ENCODE results near the gene ZNF653. TPM values are rescaled to one million over a fixed set of nuclear protein-coding genes. Genes with fewer than 3 reads are reported as not detected.

The ZNF653 gene
- total RNA-seq, 1 experiment from 2014 or later: 14.2 TPM

DNA sequence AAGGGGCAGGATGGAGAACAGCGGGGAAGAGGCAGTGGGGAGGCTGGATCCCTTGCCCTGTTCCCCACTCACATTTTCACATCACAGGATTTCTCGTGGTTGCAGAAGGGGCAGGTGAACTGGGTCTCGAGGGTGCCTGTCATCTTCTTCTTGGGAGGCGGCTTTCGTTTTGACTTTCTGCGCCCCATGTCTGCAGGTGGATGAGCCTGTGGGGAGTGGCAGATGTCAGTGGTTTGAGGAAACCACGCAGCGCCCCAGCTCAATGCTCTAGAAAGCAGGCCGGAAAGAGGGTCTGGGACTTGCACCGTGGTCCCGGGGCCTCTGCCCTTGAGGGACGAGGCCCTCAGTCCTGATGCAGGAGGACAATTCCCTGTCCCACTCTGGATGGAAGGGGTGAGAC lies 48.5 kb upstream of the ZNF653 start:
- Histone ChIP-seq H3K79me2 (ENCODE audit: low read length) (peaks cover 40% of the 10 kb centered on the region), H4K20me1 (ENCODE audit: low read length) (peaks cover 23% of the 10 kb centered on the region; the same call in 1 of the 2 replicates), H2AFZ (ENCODE audit: low read length) (no peak overlapping the region), H3K4me2 (ENCODE audit: low read length) (no peak overlapping the region), H3K27me3 (ENCODE audit: low read length) (no peaks in the 10 kb centered on the region), H3K9me2 (replicated peaks; ENCODE audit: low read length) (no peaks in the 10 kb centered on the region), H3K36me3 (ENCODE audit: low read depth, low read length) (peaks cover 27% of the 10 kb centered on the region; the same call in 1 of the 2 replicates), H3K27ac (ENCODE audit: low read length) (no peak overlapping the region), H3K4me1 (ENCODE audit: insufficient read depth, low read length) (peaks cover 6% of the 10 kb centered on the region; the same call in 1 of the 2 replicates), H3K4me3 (ENCODE audit: low read length) (no peak overlapping the region), H3K9me3 (ENCODE audit: low read length) (no peaks in the 10 kb centered on the region), H3K9ac (ENCODE audit: low read length) (no peak overlapping the region), H3F3A (ENCODE audit: low read length, unreplicated experiment) (no peaks in the 10 kb centered on the region)
- intact Hi-C loops (cut with micrococcal nuclease): no loop called here
- no TSS peak for BruUV-seq (replicated peaks)
- POLR2A ChIA-PET (ENCODE audit: unreplicated experiment): no interaction called here
- DNase-seq: no peak
- no peak for TF ChIP-seq EZH2 (IDR thresholded peaks at IDR 0.05; ENCODE audit: low read length, unreplicated experiment)
- TF ChIP-seq, protein P1, sequence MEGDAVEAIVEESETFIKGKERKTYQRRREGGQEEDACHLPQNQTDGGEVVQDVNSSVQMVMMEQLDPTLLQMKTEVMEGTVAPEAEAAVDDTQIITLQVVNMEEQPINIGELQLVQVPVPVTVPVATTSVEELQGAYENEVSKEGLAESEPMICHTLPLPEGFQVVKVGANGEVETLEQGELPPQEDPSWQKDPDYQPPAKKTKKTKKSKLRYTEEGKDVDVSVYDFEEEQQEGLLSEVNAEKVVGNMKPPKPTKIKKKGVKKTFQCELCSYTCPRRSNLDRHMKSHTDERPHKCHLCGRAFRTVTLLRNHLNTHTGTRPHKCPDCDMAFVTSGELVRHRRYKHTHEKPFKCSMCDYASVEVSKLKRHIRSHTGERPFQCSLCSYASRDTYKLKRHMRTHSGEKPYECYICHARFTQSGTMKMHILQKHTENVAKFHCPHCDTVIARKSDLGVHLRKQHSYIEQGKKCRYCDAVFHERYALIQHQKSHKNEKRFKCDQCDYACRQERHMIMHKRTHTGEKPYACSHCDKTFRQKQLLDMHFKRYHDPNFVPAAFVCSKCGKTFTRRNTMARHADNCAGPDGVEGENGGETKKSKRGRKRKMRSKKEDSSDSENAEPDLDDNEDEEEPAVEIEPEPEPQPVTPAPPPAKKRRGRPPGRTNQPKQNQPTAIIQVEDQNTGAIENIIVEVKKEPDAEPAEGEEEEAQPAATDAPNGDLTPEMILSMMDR (conservative IDR thresholded peaks at IDR 0.05; ENCODE audit: low read depth, low read length): no peak
- no peak for TF ChIP-seq EZH2phosphoT487 (IDR thresholded peaks at IDR 0.05; ENCODE audit: borderline replicate concordance, low read length)
- no peak for ATAC-seq
- CTCF ChIA-PET: no interaction called here

- H3K36me3 ChIP-seq (ENCODE audit: low read depth, low read length): peaks cover 27% of the 10 kb centered on the region; the same call in 1 of the 2 replicates
These were observed 47.2 kb upstream of the ZNF653 start for GRCh38 chr19:11552666-11553372.

More at GRCh38 chr19:11552666-11553372, 47.2 kb upstream of the ZNF653 start:
- ATAC-seq: no peak
- BruUV-seq (replicated peaks): no TSS peak
- Histone ChIP-seq H3K4me1 (ENCODE audit: insufficient read depth, low read length) (peaks cover 6% of the 10 kb centered on the region; the same call in 1 of the 2 replicates), H3K4me2 (ENCODE audit: low read length) (no peak overlapping the region), H3K9ac (ENCODE audit: low read length) (no peak overlapping the region), H3K9me3 (ENCODE audit: low read length) (no peaks in the 10 kb centered on the region), H3K4me3 (ENCODE audit: low read length) (no peak overlapping the region), H3K79me2 (ENCODE audit: low read length) (peaks cover 27% of the 10 kb centered on the region), H3F3A (ENCODE audit: low read length, unreplicated experiment) (no peaks in the 10 kb centered on the region), H3K9me2 (replicated peaks; ENCODE audit: low read length) (no peaks in the 10 kb centered on the region), H2AFZ (ENCODE audit: low read length) (no peak overlapping the region), H3K27me3 (ENCODE audit: low read length) (no peaks in the 10 kb centered on the region), H4K20me1 (ENCODE audit: low read length) (peaks cover 15% of the 10 kb centered on the region; the same call in 1 of the 2 replicates), H3K27ac (ENCODE audit: low read length) (no peak overlapping the region)
- no peak for DNase-seq
- intact Hi-C loops (cut with micrococcal nuclease): no loop called here
- ChIA-PET CTCF (no interaction called here), POLR2A (ENCODE audit: unreplicated experiment) (no interaction called here)
- no peak for TF ChIP-seq EZH2phosphoT487 (IDR thresholded peaks at IDR 0.05; ENCODE audit: borderline replicate concordance, low read length)
- no peak for TF ChIP-seq EZH2 (IDR thresholded peaks at IDR 0.05; ENCODE audit: low read length, unreplicated experiment)
- TF ChIP-seq, protein P1 (conservative IDR thresholded peaks at IDR 0.05; ENCODE audit: low read depth, low read length): no peak
